Vagina (tissue), 2 donors: ENCODE results near the gene ARHGEF28. TPM values are rescaled to one million over a fixed set of nuclear protein-coding genes. Genes with fewer than 3 reads are reported as not detected.

Experiments used
- DNase-seq, 2 donors: peaks; one replicate each; pipeline ENCODE4 v3.0.0-alpha.2; 2017; ENCODE audit errors: extremely low spot score in 2 of 2
- H3K27ac ChIP-seq: fragments of 200-600 bp; sonication (generic); one replicate; pipeline ENCODE4 v1.5.1; 2019
- H3K27me3 ChIP-seq: fragments of 200-600 bp; sonication (generic); one replicate; pipeline ENCODE4 v1.5.1; 2019
- H3K36me3 ChIP-seq, 2 donors: fragments of 200-600 bp; sonication (generic); one replicate each; pipeline ENCODE4 v1.5.1; 2017 to 2019
- H3K4me1 ChIP-seq: fragments of 200-600 bp; sonication (generic); one replicate; pipeline ENCODE4 v1.5.1; 2019
- H3K4me3 ChIP-seq, 2 donors: fragments of 200-600 bp; sonication (generic); 1 replicate in 1 of 2; 2 replicates in 1 of 2; pipeline ENCODE4 v1.5.1; 2016 to 2019
- H3K9me3 ChIP-seq: fragments of 200-600 bp; sonication (generic); one replicate; pipeline ENCODE4 v1.5.1; 2019
- POLR2A ChIP-seq, 2 donors: fragments of 450-650 bp; IDR thresholded peaks; one replicate each; pipeline ENCODE4 v1.6.1; 2017; ENCODE audit warnings: antibody characterized with exemption in 2 of 2, mild to moderate bottlenecking in 2 of 2, moderate library complexity in 2 of 2
- POLR2AphosphoS5 ChIP-seq, 2 donors: sonication (generic); formaldehyde crosslinking; IDR thresholded peaks; one replicate each; pipeline ENCODE4 v1.9.0; 2017; ENCODE audit warnings: antibody characterized with exemption in 2 of 2, mild to moderate bottlenecking in 2 of 2, low read depth in 1 of 2; ENCODE audit not compliant: insufficient read depth in 1 of 2
- intact Hi-C: fragments of 100-400 bp; cut with DNase I; formaldehyde crosslinking; loops from one replicate; pipeline ENCODE4 v1.15.1; 2023
- total RNA-seq: library from RNA; depleted of rRNA; stranded (reverse); fragments of >200 nt; gene quantifications from one replicate; pipeline ENCODE4 v1.2.3, GENCODE V29; 2016
- TF ChIP-seq, protein P1 (sequence below), 3 experiments: fragments of 450-650 bp in 2 of 3; fragments of 200-600 bp in 1 of 3; sonication (generic) in 1 of 3; IDR thresholded peaks; one replicate each; pipeline ENCODE4 v1.5.1; 2017 to 2019; ENCODE audit warnings: antibody characterized with exemption in 3 of 3, mild to moderate bottlenecking in 2 of 3, moderate library complexity in 2 of 3

The ARHGEF28 gene
- total RNA-seq, 1 donor from 2014 or later = 41.0 TPM

DNA sequence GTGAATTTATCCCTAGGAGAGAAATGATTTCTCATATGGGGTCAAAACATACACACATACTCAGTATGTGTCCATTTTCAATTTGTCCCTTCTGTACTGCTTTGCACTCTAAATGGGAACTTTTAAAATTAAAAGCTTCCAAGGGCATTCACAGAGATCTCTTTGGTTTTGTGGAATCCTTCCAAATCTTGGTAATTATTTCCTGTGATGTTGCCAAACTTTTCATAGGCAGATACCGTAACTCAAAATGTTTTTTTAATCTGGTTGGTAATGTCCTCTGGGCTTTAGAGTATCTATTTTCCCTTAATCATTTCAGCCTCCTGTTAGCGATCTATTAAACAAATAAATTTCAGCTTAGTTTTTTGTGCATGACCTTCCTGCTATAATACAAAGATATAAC, 282.4 kb downstream of the ARHGEF28 start:
- DNase-seq = no peak
- intact Hi-C loops = no loop called here
- H3K27me3 ChIP-seq = no peaks in the 10 kb centered on the region
- no peak overlapping the region for H3K27ac ChIP-seq
- H3K9me3 ChIP-seq = no peaks in the 10 kb centered on the region
- no peak overlapping the region for H3K4me3 ChIP-seq
- H3K4me1 ChIP-seq = peaks cover 7% of the 10 kb centered on the region
- TF ChIP-seq POLR2A (IDR thresholded peaks at IDR 0.05) (no peak), POLR2AphosphoS5 (IDR thresholded peaks at IDR 0.05; ENCODE audit: insufficient read depth in 1 of 2, low read depth in 1 of 2) (no peak)
- TF ChIP-seq, protein P1, sequence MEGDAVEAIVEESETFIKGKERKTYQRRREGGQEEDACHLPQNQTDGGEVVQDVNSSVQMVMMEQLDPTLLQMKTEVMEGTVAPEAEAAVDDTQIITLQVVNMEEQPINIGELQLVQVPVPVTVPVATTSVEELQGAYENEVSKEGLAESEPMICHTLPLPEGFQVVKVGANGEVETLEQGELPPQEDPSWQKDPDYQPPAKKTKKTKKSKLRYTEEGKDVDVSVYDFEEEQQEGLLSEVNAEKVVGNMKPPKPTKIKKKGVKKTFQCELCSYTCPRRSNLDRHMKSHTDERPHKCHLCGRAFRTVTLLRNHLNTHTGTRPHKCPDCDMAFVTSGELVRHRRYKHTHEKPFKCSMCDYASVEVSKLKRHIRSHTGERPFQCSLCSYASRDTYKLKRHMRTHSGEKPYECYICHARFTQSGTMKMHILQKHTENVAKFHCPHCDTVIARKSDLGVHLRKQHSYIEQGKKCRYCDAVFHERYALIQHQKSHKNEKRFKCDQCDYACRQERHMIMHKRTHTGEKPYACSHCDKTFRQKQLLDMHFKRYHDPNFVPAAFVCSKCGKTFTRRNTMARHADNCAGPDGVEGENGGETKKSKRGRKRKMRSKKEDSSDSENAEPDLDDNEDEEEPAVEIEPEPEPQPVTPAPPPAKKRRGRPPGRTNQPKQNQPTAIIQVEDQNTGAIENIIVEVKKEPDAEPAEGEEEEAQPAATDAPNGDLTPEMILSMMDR (IDR thresholded peaks at IDR 0.05) = no peak
- peaks cover 0 to 17% of the 10 kb centered on the region in 2 donors for H3K36me3 ChIP-seq

DNA sequence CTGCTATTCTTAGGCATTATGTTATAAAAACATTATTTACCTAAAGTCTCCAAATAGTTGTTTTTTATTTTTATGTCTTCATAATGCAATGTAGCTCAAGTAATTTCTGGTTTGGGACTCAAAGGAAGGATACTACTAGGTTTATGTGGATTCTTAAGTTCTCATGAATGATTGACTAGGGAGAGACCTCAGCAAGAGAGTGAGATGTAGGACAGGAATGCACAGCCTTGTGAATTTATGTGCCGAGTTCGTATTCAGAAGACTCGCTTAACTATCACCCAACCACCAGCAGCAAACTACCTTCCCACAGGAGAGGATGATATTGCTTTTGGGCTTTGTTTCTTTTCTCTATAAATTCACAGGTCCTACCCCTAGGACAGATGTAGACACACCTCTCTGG, 282.9 kb downstream of the ARHGEF28 start:
- Histone ChIP-seq H3K4me1 (peaks cover 7% of the 10 kb centered on the region), H3K27ac (no peak overlapping the region), H3K36me3 (peaks cover 0 to 17% of the 10 kb centered on the region in 2 donors), H3K27me3 (no peaks in the 10 kb centered on the region), H3K9me3 (no peaks in the 10 kb centered on the region), H3K4me3 (no peak overlapping the region)
- DNase-seq = no peak
- TF ChIP-seq POLR2AphosphoS5 (IDR thresholded peaks at IDR 0.05; ENCODE audit: insufficient read depth in 1 of 2, low read depth in 1 of 2) = no peak
- no peak for TF ChIP-seq POLR2A (IDR thresholded peaks at IDR 0.05)
- TF ChIP-seq, protein P1 (IDR thresholded peaks at IDR 0.05) = no peak
- intact Hi-C loops = no loop called here

GRCh38 chr5:73909474-73909873, 283.5 kb downstream of the ARHGEF28 start:
- Histone ChIP-seq H3K4me1 (peaks cover 7% of the 10 kb centered on the region), H3K4me3 (no peak overlapping the region), H3K27ac (no peak overlapping the region), H3K36me3 (peaks cover 0 to 16% of the 10 kb centered on the region in 2 donors), H3K9me3 (no peaks in the 10 kb centered on the region), H3K27me3 (no peaks in the 10 kb centered on the region)
- DNase-seq = no peak
- intact Hi-C loops = no loop called here
- no peak for TF ChIP-seq POLR2AphosphoS5 (IDR thresholded peaks at IDR 0.05; ENCODE audit: insufficient read depth in 1 of 2, low read depth in 1 of 2)
- TF ChIP-seq POLR2A (IDR thresholded peaks at IDR 0.05) = no peak
- TF ChIP-seq, protein P1 (IDR thresholded peaks at IDR 0.05) = no peak

DNA sequence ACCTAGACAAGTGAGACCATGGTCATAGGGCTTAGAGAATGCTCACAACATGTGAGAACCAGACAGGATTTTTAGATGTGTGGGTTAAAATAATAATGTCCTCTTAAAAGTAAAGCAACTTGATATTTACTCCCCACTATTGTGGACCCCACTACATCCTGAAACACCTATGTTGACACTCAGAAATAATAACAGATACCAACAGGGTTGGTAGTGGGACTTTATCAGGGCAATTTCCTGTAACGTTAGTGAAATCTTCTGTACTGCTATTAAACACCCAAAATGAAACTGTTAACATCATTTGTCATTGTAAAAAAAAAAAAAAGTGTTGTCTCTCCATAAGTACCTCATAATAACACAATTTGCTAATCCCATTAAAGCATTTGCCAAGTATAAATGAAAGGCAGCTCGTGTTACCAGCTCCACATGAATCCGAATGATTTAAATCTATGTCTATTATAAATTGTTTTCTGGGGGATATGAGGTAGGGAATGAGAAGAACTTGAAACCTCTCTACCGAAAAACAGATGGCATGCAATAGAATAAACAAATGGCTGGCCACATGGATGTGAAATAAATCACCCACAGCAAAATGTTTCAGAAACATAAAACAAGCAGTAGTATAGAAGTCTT, 285.9 kb downstream of the ARHGEF28 start:
- TF ChIP-seq POLR2AphosphoS5 (IDR thresholded peaks at IDR 0.05; ENCODE audit: insufficient read depth in 1 of 2, low read depth in 1 of 2) = no peak
- TF ChIP-seq, protein P1 (IDR thresholded peaks at IDR 0.05) = no peak
- no peak for TF ChIP-seq POLR2A (IDR thresholded peaks at IDR 0.05)
- no peak overlapping the region for H3K4me3 ChIP-seq
- peaks cover 7% of the 10 kb centered on the region for H3K4me1 ChIP-seq
- no peaks in the 10 kb centered on the region for H3K27me3 ChIP-seq
- H3K27ac ChIP-seq = no peak overlapping the region
- H3K9me3 ChIP-seq = no peaks in the 10 kb centered on the region
- DNase-seq = no peak
- peaks cover 0 to 6% of the 10 kb centered on the region in 2 donors for H3K36me3 ChIP-seq
- intact Hi-C loops = no loop called here

DNA sequence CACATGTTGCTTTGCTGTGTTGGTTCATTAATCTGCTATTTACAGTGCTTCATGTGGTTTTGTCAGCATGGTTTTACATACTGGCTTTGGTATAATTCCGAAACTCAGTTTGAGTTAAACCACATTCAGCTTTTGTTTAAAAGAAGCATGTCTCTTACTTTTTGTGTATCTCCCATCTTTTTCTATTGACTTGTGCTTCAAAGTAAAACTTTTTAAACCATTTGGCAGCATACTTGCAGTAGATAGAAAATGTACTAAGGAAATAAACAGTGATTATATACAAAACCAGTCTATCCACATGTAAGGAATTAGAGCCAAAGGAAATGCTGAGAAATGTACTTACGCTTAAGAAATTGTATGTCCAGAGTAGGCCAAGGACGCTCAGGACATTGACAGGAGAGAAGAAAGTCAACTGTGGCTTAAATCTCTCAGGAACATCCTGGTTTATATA, 286.9 kb downstream of the ARHGEF28 start:
- peaks cover 7% of the 10 kb centered on the region for H3K4me1 ChIP-seq
- no peak overlapping the region for H3K4me3 ChIP-seq
- no peaks in the 10 kb centered on the region for H3K9me3 ChIP-seq
- no peak overlapping the region for H3K27ac ChIP-seq
- no peak for DNase-seq
- H3K27me3 ChIP-seq = no peaks in the 10 kb centered on the region
- intact Hi-C loops = no loop called here
- H3K36me3 ChIP-seq = peaks cover 0 to 6% of the 10 kb centered on the region in 2 donors
- TF ChIP-seq POLR2A (IDR thresholded peaks at IDR 0.05) (no peak), POLR2AphosphoS5 (IDR thresholded peaks at IDR 0.05; ENCODE audit: insufficient read depth in 1 of 2, low read depth in 1 of 2) (no peak)
- TF ChIP-seq, protein P1 (IDR thresholded peaks at IDR 0.05) = no peak
